ENCODE data around the gene DNASE2B. TPM values are rescaled to one million over a fixed set of nuclear protein-coding genes. Genes with fewer than 3 reads are reported as not detected.

Gene DNASE2B
- total RNA-seq, 1 experiment from 2014 or later: not detected

DNA sequence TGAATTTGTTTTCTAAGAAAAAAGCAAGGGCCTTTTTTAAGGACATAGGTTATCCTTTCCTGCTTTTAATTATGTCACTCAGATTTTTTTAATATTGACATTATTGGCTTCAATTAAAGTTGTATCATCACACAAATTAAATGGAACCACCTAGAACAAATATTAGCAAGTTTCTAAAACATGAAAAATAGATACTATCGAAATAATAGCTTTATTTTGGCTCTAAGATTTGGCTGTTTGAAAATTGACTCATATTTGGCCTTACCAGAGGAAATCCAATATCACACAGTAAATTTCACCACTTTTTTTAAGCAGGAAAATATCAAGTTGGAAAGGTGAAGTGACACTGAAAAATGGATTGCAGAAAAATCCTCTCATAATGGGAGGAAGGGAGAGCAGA is 9.2 kb downstream of the DNASE2B start:
- TF ChIP-seq, protein P1, sequence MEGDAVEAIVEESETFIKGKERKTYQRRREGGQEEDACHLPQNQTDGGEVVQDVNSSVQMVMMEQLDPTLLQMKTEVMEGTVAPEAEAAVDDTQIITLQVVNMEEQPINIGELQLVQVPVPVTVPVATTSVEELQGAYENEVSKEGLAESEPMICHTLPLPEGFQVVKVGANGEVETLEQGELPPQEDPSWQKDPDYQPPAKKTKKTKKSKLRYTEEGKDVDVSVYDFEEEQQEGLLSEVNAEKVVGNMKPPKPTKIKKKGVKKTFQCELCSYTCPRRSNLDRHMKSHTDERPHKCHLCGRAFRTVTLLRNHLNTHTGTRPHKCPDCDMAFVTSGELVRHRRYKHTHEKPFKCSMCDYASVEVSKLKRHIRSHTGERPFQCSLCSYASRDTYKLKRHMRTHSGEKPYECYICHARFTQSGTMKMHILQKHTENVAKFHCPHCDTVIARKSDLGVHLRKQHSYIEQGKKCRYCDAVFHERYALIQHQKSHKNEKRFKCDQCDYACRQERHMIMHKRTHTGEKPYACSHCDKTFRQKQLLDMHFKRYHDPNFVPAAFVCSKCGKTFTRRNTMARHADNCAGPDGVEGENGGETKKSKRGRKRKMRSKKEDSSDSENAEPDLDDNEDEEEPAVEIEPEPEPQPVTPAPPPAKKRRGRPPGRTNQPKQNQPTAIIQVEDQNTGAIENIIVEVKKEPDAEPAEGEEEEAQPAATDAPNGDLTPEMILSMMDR (conservative IDR thresholded peaks at IDR 0.05): no peak
- Histone ChIP-seq H2BK120ac (ENCODE audit: low read depth, low read length, poor library complexity, severe bottlenecking) (no peak overlapping the region), H2BK12ac (ENCODE audit: insufficient read length, low read depth, low read length) (no peak overlapping the region), H3K27ac (ENCODE audit: insufficient read length, low read depth, low read length) (no peak overlapping the region), H3K4me1 (ENCODE audit: insufficient read depth, low read length) (no peaks in the 10 kb centered on the region), H4K20me1 (ENCODE audit: control insufficient read depth, insufficient read depth, insufficient read length) (no peaks in the 10 kb centered on the region), H2AFZ (ENCODE audit: low read length) (no peak overlapping the region), H2AK5ac (ENCODE audit: insufficient read length, low read length) (no peak overlapping the region), H3K56ac (ENCODE audit: insufficient read length, low read depth, low read length) (no peak overlapping the region), H4K91ac (ENCODE audit: insufficient read length, low read depth, low read length) (no peak overlapping the region), H3K79me1 (ENCODE audit: insufficient read depth, low read depth, low read length, poor library complexity, severe bottlenecking) (no peaks in the 10 kb centered on the region), H3K23ac (ENCODE audit: insufficient read length, low read depth, low read length) (no peak overlapping the region), H3K18ac (ENCODE audit: insufficient read length, low read depth, low read length) (no peak overlapping the region), H3K27me3 (ENCODE audit: insufficient read depth, low read length) (no peaks in the 10 kb centered on the region), H4K5ac (ENCODE audit: insufficient read length, low read depth, low read length) (no peak overlapping the region), H3T11ph (ENCODE audit: low read length) (no peak overlapping the region), H3K79me2 (ENCODE audit: insufficient read depth, low read length) (no peaks in the 10 kb centered on the region), H3K4me2 (ENCODE audit: insufficient read depth, insufficient read length, low read length) (no peak overlapping the region), H3K23me2 (ENCODE audit: insufficient read length, low read depth, low read length, poor library complexity, severe bottlenecking) (no peaks in the 10 kb centered on the region), H3K9ac (ENCODE audit: extremely low read depth, insufficient read length, low read length) (no peak overlapping the region), H2BK15ac (ENCODE audit: low read depth, low read length) (no peak overlapping the region), H3K14ac (ENCODE audit: insufficient read depth, low read length) (no peak overlapping the region), H3K4ac (ENCODE audit: low read depth, low read length) (no peak overlapping the region), H4K8ac (replicated peaks; ENCODE audit: insufficient read length, low read depth, low read length) (no peak overlapping the region), H2BK20ac (ENCODE audit: low read depth, low read length, poor library complexity, severe bottlenecking) (no peak overlapping the region), H2BK5ac (ENCODE audit: insufficient read length, low read length) (no peak overlapping the region), H3K9me3 (ENCODE audit: control insufficient read depth, low read depth, low read length) (no peaks in the 10 kb centered on the region)
- Mint-ChIP-seq H3K27me3 (ENCODE audit: low read depth) (no peaks in the 10 kb centered on the region), H3K4me1 (no peaks in the 10 kb centered on the region), H3K4me3 (no peak overlapping the region), H3K36me3 (ENCODE audit: insufficient read depth in 1 of 3, low read depth in 3 of 3) (no peaks in the 10 kb centered on the region), H3K27ac (no peak overlapping the region), H3K9me3 (no peaks in the 10 kb centered on the region)
- WGBS (ENCODE audit: extremely low coverage, insufficient read length, low lambda C conversion rate): no CpG with 5 or more reads among the region's 1 CpG
- DNase-seq: no peak

All from H9 (cell line).